Psoas muscle (tissue), 8 donors: ENCODE results near the gene FRYL. TPM values are rescaled to one million over a fixed set of nuclear protein-coding genes. Genes with fewer than 3 reads are reported as not detected.

Experiments used
- ATAC-seq, 4 donors: fragments of 200-7000 bp; cut with Tn5 transposase; one replicate each; pipeline ENCODE4 v1.9.1; 2020; ENCODE audit warnings: moderate library complexity in 3 of 4, mild to moderate bottlenecking in 2 of 4
- DNase-seq, 2 donors: peaks; one replicate each; pipeline ENCODE4 v3.0.0-alpha.2; 2020
- H3K27ac ChIP-seq: fragments of 200-600 bp; one replicate; pipeline ENCODE4 v1.8.0; 2022
- H3K27me3 ChIP-seq, 3 donors: fragments of 200-600 bp in 1 of 3; one replicate each; pipeline versions ENCODE4 v1.6.1 to v1.8.0; 2013 to 2022; ENCODE audit warnings: low read length in 2 of 3, mild to moderate bottlenecking in 2 of 3, moderate library complexity in 1 of 3; ENCODE audit not compliant: insufficient read depth in 3 of 3
- H3K36me3 ChIP-seq, 2 donors: fragments of 200-600 bp in 1 of 2; one replicate each; pipeline versions ENCODE4 v1.6.1 to v1.8.0; 2013 to 2022; ENCODE audit warnings: low read depth in 1 of 2, mild to moderate bottlenecking in 1 of 2, moderate library complexity in 1 of 2; ENCODE audit not compliant: insufficient read depth in 1 of 2
- H3K4me1 ChIP-seq: fragments of 200-600 bp; one replicate; pipeline ENCODE4 v1.8.0; 2022
- H3K4me3 ChIP-seq: fragments of 200-600 bp; one replicate; pipeline ENCODE4 v1.8.0; 2022; ENCODE audit warnings: mild to moderate bottlenecking
- H3K9me3 ChIP-seq: fragments of 200-600 bp; one replicate; pipeline ENCODE4 v1.8.0; 2022
- WGBS, 3 donors: extraction: QIAGEN DNeasy Blood & Tissue Kit; methylation state at CpG; one replicate each; pipeline versions ENCODE4 v1.1.6 to v1.1.7; 2013; 5-methylcytosine and 5-hydroxymethylcytosine counted together
- intact Hi-C, 2 donors: fragments of 100-400 bp; cut with DNase I; formaldehyde crosslinking; loops; one replicate each; pipeline versions ENCODE4 v1.11.0 to v1.14.2; 2022
- polyA plus RNA-seq, 3 donors: library from polyadenylated mRNA; stranded (reverse); fragments of 200-250 nt; gene quantifications; one replicate each; pipeline ENCODE4 v1.2.3, GENCODE V29; 2013
- total RNA-seq, 4 donors: library from RNA; stranded (reverse); fragmentation: NEBNext Ultra II Directional in 2 of 4; extraction: Animal tissue kit (Norgen Biotek cat#: 25700) in 2 of 4; gene quantifications; one replicate each; pipeline versions ENCODE4 v1.2.1 to v1.2.4, GENCODE V29; 2021 to 2023
- TF ChIP-seq, protein P1 (sequence below): fragments of 200-600 bp; IDR thresholded peaks from one replicate; pipeline ENCODE4 v1.8.0; 2022; ENCODE audit warnings: antibody characterized with exemption
- donor health status: healthy with polysubstance abuse.
- donor health status: DM: no; HTN: no; CAD: no; lungs with moderate emphysema.
- donor health status: Bipolar disorder and iron deficiency.
- donor health status: healthy.
- donor health status: DM: yes; HTN: yes; CAD: no.
- donor health status: DM: no; HTN: no; CAD: no.
- donor health status: DM: no; HTN: no; CAD: no.
- donor health status: DM: yes; HTN: yes; CAD: no.

FRYL gene
- total and polyA plus RNA-seq, 7 donors, result 4.8 to 21.7 (median 15.0) TPM

DNA sequence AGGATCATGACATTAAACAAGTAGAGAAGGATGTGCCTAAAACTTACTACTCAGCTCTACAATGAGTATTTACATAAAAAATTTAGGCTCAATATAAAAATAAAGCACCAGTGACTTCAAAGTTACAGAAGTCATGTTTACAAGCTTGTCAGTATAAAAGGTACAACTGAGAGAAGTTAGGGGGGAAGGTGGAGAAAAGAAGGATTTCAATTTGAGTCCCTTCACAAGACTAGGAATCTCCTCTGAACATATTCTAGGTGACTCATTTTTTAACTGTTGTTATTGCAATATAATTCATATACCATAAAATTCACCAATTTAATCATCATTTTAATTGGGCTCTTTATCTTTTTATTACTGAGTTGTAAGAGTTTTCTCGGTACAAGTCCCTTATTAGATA, 26.9 kb downstream of the FRYL start:
- WGBS, 3 donors, result 94 to 96% (median 94%) methylated on average over 1 of the region's 1 CpG
- no peak overlapping the region for H3K27ac ChIP-seq
- no peak for ATAC-seq
- intact Hi-C loops, result no loop called here
- TF ChIP-seq, protein P1, sequence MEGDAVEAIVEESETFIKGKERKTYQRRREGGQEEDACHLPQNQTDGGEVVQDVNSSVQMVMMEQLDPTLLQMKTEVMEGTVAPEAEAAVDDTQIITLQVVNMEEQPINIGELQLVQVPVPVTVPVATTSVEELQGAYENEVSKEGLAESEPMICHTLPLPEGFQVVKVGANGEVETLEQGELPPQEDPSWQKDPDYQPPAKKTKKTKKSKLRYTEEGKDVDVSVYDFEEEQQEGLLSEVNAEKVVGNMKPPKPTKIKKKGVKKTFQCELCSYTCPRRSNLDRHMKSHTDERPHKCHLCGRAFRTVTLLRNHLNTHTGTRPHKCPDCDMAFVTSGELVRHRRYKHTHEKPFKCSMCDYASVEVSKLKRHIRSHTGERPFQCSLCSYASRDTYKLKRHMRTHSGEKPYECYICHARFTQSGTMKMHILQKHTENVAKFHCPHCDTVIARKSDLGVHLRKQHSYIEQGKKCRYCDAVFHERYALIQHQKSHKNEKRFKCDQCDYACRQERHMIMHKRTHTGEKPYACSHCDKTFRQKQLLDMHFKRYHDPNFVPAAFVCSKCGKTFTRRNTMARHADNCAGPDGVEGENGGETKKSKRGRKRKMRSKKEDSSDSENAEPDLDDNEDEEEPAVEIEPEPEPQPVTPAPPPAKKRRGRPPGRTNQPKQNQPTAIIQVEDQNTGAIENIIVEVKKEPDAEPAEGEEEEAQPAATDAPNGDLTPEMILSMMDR, result no peak
- H3K9me3 ChIP-seq, result no peaks in the 10 kb centered on the region
- H3K4me3 ChIP-seq, result no peak overlapping the region
- DNase-seq, result no peak
- H3K27me3 ChIP-seq, result no peaks in the 10 kb centered on the region
- no peaks in the 10 kb centered on the region for H3K36me3 ChIP-seq
- peaks cover 42% of the 10 kb centered on the region for H3K4me1 ChIP-seq

DNA sequence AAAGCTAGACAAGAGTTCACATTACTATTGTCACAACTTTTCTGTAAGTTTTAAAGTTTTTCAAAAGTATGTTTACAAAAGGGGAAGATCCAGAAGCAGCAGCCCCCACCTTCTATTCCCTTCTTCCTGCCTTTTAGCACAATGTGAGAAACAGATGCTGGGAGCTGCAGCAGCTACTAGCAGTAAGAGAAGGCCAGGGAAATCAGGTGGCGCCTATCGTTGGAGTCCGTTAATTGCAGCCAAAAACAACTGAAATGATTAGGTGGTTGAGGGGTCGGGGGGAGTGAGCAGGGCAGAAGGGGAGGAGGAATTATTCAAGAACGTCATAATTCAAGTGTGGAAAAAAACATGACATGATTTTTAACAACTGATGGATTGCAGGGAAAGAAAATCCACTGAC, 27.4 kb downstream of the FRYL start:
- Histone ChIP-seq H3K4me3 (no peak overlapping the region), H3K27ac (no peak overlapping the region), H3K36me3 (no peaks in the 10 kb centered on the region), H3K4me1 (peaks cover 42% of the 10 kb centered on the region), H3K9me3 (no peaks in the 10 kb centered on the region), H3K27me3 (no peaks in the 10 kb centered on the region)
- WGBS, 3 donors, result 14 to 28% (median 17%) methylated on average over 5 of the region's 5 CpGs
- intact Hi-C loops, result no loop called here
- no peak for DNase-seq
- no peak for ATAC-seq
- TF ChIP-seq, protein P1, result no peak

DNA sequence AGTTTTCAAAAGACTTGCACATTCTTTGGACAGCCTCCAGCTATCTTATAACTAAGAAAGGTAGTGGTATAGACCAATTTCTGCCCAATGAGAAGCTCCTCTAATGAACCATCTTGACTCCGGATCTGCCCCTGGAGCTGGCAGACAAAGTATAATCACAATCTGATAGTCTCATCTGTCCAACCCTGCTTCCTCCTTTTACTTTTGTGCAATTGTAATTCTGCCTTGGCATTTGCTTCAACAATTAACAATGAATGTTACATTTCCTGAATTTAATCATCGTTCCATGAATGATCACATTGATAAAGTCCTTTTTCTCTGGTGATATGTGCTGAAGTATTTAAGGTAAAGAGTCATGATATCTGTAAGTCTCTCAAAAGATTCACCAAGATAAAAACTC, 27.8 kb downstream of the FRYL start:
- no peak for DNase-seq
- no peaks in the 10 kb centered on the region for H3K9me3 ChIP-seq
- peaks cover 42% of the 10 kb centered on the region for H3K4me1 ChIP-seq
- no peak overlapping the region for H3K27ac ChIP-seq
- no peaks in the 10 kb centered on the region for H3K27me3 ChIP-seq
- WGBS, 3 donors, result 60 to 72% (median 71%) methylated on average over 2 of the region's 2 CpGs
- no peak for ATAC-seq
- TF ChIP-seq, protein P1, result no peak
- no peaks in the 10 kb centered on the region for H3K36me3 ChIP-seq
- intact Hi-C loops, result no loop called here
- no peak overlapping the region for H3K4me3 ChIP-seq

DNA sequence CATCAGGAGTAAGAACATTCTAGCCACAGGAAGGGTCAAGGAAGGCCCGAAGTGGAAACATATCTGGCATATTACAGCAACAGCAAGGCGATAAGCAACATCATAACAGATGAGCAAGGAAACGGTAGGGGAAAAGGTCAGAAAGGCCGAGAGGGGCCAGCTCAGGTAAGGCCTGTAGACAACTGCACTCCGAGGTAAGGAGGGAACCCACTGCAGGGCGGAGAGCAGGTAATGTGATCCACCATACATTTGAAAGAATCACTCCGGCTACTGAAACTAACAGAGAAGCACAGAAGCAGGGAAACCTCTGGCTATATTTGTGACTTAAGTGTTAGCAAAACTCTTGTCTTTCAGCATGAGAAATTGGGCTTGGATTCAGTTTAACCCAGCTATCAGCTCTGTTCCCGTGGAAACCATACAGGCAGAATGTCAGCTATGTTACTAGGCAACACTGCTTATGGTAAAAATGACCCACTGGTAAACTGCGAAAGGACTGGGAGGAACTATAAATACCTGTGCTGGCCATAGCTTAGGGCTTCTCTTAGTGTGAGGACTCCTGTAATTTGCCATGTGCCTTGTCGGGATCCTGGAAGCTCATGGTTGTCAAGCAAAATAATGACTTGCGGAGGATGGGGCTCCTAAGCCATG, 31.0 kb downstream of the FRYL start:
- TF ChIP-seq, protein P1, result no peak
- H3K27me3 ChIP-seq, result no peaks in the 10 kb centered on the region
- no peak overlapping the region for H3K27ac ChIP-seq
- DNase-seq (no peak), ATAC-seq (peak in 2 of 4 donors; percentile 20 to 30)
- H3K4me3 ChIP-seq, result no peak overlapping the region
- peaks cover 42% of the 10 kb centered on the region for H3K4me1 ChIP-seq
- H3K36me3 ChIP-seq, result no peaks in the 10 kb centered on the region
- intact Hi-C loops, result no loop called here
- 63 to 77% (median 76%) methylated on average over 11 of the region's 11 CpGs for WGBS, 3 donors
- no peaks in the 10 kb centered on the region for H3K9me3 ChIP-seq
